NCI-H2227 treated with DMSO at 0.1 percent for 48 hours (cell line): ENCODE results near the gene KRT9.
"Not testable (repeated sequence)": the region's sequence is repeated elsewhere in the genome, so short reads cannot be mapped to it uniquely, and the experiment has no call there.

Experiments
- DNase-seq: peaks from one replicate; lab custom pipeline; 2025; lab: John Stamatoyannopoulos, UW

Gene KRT9

GRCh38 chr17:41547378-41547841, 24.4 kb downstream of the KRT9 start:
- DNase-seq: no peak

GRCh38 chr17:41546819-41547218, 25.0 kb downstream of the KRT9 start:
- DNase-seq: no peak

GRCh38 chr17:41545829-41546410, 25.9 kb downstream of the KRT9 start:
- DNase-seq: no peak

GRCh38 chr17:41544935-41545334, 26.9 kb downstream of the KRT9 start:
- DNase-seq: no peak

- no peak for DNase-seq
Observed at GRCh38 chr17:41544491-41544892, 27.4 kb downstream of the KRT9 start.

DNA sequence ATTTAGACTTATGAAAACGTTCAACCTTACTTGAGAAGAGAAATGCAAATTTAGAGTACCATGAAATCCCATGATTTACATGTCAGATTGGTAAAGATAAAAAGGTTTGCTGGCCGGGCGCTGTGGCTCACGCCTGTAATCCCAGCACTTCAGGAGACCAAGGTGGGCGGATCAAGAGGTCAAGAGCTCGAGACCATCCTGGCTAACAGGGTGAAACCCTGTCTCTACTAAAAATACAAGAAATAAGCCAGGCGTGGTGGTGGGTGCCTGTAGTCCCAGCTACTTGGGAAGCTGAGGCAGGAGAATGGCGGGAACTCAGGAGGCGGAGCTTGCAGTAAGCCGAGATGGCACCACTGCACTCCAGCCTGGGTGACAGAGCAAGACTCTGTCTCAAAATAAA, 29.1 kb downstream of the KRT9 start:
- not testable (repeated sequence) for DNase-seq

DNA sequence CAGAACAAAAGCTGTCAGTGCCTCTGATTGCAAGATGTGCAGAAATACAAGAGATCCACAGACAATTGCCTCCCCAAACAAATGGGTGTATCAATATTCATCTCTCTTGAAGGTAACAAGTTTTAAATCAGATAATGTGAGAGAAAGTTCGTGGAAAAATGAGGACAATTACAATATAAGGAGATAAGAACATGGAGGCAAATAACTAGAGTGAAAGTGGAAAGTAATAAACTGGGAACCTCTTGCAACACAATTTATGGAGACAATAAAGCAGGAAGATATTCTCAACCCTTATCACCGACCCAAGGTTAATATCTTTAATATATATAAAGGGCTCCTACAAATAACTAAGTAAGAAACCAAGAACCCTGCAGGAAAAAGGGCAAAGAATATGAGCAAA, 29.5 kb downstream of the KRT9 start:
- no peak for DNase-seq

DNA sequence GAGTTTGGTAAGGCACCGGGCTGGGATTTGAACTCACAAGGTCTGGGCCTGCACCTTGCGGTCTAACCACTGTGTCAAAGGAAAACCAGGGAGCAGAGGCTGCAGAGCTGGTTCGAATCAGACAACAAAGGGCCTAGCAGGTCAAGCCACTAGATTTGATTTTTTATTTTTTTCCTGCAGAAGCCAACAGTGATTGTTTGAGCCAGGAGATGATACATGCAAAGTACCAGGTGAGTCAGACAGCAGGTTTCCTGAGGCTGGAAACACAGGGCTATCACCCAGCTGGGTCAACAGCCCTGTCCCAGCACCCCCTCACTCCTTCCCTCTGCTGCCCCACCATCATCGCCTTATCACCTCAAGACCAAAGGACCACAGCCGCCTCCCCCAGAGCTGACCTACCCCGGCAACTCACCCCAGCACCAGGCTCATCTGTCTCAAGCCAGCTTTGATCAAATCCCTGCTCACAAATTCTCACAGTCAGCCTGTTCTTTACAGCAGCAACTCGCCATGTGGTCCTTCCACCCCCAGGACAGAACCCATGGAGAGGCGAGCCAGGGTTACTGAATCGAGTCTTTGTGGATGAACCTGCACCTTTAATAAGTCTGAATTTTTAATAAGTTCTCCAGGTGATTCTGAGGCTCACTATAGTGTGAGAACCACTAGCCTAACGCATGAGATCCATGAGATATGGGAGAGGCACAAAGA, 30.8 kb downstream of the KRT9 start:
- no peak for DNase-seq

GRCh38 chr17:41539979-41540701, 31.7 kb downstream of the KRT9 start:
- DNase-seq: no peak

- DNase-seq: no peak
Observed at GRCh38 chr17:41539071-41539492, 32.8 kb downstream of the KRT9 start.

DNA sequence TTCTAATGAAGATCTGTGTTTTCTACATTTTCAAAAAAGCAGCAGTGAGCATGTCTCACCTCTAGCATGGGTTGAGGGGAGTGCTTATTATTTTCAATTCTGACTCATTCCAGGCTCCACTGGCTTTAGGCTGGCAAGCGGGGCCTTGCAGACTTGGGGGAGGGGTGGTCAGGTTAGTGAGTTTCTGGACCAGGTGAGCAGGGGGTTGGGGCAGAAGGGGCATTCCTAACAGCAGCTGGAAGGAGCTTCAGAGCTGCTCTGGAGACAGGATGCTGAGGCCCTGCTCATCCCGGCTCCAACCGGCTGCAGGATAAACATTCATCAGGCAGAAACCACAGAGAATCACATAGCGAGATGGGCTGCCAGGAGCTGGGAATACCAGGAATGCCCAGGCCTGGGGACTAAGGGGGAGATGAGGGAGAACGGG, 33.3 kb downstream of the KRT9 start:
- no peak for DNase-seq

GRCh38 chr17:41537990-41538389, 33.9 kb downstream of the KRT9 start:
- DNase-seq: no peak

DNA sequence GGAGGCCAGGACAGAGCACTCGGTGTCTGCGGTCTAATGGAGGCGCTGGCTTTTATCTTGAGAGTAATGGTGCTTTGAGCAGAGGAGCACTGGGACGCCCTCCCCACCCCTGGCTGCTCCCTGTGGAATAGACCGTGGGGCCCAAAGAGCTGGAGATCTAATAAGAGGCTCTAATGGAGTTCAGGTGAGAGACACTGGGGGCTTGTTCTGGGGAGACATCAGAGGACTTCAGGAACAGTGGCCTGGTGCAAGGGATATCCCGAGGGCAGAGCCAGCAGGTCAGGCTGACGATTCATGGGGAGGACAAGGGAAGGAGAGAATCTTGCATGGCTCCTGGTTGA, 34.3 kb downstream of the KRT9 start:
- DNase-seq: no peak

DNA sequence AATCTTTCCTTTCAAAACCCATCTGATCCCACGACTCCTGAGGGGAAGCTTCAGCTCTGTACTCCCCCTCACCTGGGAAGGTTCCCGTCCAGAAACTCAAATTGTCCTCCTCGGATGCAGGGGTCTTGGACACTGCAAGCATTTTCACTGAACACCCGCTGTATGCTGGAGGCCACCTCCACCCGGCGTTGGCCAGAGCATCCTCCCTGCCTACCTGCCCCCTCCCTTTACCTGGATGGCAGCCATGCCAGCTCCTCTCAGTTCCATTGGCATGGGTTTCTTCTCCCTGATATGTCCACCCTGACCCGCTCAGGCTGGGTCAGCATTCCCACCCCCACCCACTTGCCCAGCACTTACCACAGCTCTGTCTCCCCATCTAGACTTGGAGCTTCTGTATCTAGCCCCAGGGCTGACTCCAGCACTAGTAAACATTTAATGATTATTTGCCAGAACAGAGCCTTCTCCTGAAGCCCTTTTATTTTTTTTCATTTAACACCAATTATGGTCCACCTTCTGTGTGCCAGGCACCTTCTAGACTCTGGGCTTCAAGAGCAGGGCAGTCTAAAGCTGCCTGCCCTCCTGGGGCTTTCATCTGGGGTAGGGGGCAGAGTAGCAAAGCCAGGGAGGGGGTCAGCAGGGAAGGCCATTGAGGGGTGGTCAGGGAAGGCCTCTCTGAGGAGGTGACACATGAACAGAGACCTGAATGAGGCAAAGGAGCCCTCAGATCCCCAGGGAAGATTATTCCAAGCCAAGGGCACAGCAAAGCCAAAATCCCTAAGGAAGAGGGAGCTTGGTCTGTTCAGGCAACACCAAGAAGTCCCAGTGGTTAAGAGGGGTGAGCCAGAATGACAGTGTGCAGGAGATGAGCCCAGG, 34.9 kb downstream of the KRT9 start:
- no peak for DNase-seq

DNA sequence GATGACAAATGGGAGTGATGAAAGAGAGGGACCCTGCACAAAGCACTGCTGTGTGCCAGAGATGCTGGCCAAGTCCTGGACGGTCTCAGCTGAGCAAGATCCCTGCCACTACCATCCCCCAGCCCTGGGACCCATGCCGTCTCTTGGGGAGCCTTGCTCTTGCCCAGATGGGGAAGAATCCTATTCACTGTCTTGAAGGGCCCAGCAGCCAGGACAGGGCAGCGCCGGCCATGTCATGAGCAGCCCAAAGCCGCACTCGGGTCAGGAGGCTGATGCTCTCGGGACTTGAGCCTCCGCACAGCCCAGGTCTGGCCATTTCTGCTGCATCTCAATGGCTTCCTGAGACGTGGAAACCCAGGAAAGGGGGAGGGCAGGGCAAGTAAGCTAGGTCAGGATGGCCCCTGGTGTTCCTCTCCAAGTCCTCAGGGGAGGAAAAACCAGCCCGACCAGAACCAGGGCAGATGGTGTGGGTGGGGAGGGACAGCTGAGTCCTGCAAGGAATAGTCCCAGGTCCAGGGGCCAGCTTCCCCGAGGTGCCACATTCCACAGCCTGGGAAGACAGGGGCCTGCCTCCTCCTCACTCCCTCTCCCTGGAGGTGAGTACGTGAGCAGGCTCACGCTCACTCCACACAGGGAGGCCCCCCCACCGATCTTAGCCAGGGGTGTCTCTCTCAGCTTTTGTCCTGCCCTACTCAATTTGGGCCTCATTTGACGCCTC, 35.9 kb downstream of the KRT9 start:
- DNase-seq: no peak

- no peak for DNase-seq
Observed at GRCh38 chr17:41534899-41535546, 36.8 kb downstream of the KRT9 start.

GRCh38 chr17:41533613-41534012, 38.2 kb downstream of the KRT9 start:
- DNase-seq: no peak

DNA sequence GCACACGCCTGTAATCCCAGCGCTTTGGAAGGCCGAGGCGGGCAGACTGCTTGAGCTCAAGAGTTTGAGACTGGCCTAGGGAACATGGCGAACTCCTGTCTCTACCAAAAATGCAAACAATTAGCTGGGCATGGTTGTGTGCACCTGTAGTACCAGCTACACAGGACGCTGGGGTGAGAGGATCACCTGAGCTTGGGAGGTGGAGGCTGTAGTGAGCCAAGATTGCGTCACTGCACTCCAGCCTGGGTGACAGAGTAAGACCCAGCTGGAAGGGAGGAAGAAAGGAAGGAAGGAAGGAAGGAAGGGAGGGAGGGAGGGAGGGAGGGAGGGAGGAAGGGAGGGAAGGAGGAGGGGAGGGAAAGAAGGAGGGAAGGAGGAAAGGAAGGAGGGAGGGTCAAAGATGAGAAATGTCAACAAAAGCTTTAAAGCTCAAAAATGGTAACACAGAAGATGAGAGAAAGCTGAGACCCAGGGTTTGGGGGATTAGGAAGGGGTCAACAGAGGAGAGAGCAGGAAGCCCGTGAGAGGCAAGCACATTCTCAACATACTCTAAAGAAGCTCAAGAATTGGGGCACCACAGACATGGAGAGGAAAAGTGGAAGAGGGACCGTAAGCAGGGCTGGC, 38.8 kb downstream of the KRT9 start:
- DNase-seq: no peak

DNA sequence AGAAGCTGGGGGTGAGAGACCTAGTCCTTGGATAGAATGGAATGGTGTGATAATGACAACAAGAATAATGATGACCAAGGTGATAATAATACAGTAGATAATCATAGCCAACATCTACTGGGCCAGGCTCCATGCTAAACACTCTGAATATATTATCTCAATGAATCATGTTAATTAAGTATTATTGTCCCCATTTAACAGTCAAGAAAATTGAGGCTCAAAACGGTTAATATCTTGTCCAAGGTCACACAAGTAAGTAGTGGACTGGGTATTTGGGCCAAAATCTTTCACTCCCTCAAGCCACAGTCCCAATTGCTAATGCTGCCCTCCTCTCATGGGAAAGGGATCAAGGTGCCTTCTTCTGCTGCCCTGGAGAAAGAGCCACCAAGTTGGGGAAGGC, 39.9 kb downstream of the KRT9 start:
- no peak for DNase-seq
